K562 (cell line): ENCODE measurements around the gene WDR93. TPM values are rescaled to one million over a fixed set of nuclear protein-coding genes. Genes with fewer than 3 reads are reported as not detected.

Experiments used
- ARID4B ChIP-seq: sonication (generic); formaldehyde crosslinking; IDR thresholded peaks from 2 replicates; pipeline ENCODE4 v1.8.0; 2022; ENCODE audit warnings: mild to moderate bottlenecking, missing genetic modification reagents
- BCLAF1 ChIP-seq, 2 experiments: fragments of 450-650 bp in 1 of 2; IDR thresholded peaks; 2 replicates each; pipeline ENCODE4 v1.6.1; 2011 to 2017; ENCODE audit warnings: low read depth in 2 of 2, antibody characterized with exemption in 1 of 2, borderline replicate concordance in 1 of 2, low read length in 1 of 2, mild to moderate bottlenecking in 1 of 2, mixed read lengths in 1 of 2; ENCODE audit not compliant: control insufficient read depth in 1 of 2
- EWSR1 ChIP-seq: fragments of 450-650 bp; IDR thresholded peaks from 2 replicates; pipeline ENCODE4 v1.6.1; 2018; ENCODE audit warnings: borderline replicate concordance, mild to moderate bottlenecking, low read depth, moderate library complexity; ENCODE audit not compliant: partially characterized antibody
- FUS ChIP-seq: fragments of 200-400 bp; formaldehyde crosslinking; optimal IDR thresholded peaks from 2 replicates; pipeline ENCODE3; 2017; ENCODE audit warnings: low read depth, low read length
- IFI16 ChIP-seq: fragments of 250-450 bp; sonication (Bioruptor Pico); IDR thresholded peaks from 2 replicates; pipeline ENCODE4 v2.1.2; 2022; ENCODE audit warnings: mild to moderate bottlenecking, inconsistent platforms
- IRF9 ChIP-seq: fragments of 450-650 bp; IDR thresholded peaks from 2 replicates; pipeline ENCODE4 v1.6.1; 2016; ENCODE audit warnings: missing biosample characterization, missing genetic modification characterization
- KLF16 ChIP-seq: IDR thresholded peaks from 2 replicates; pipeline ENCODE4 v1.6.1; 2016; ENCODE audit warnings: antibody characterized with exemption
- MTF1 ChIP-seq: fragments of 250-450 bp; sonication (Bioruptor Pico); IDR thresholded peaks from 2 replicates; pipeline ENCODE4 v1.9.0; 2021; ENCODE audit warnings: moderate library complexity, mild to moderate bottlenecking, inconsistent platforms, borderline replicate concordance
- NFIX ChIP-seq: fragments of 250-450 bp; sonication (Bioruptor Pico); IDR thresholded peaks from 2 replicates; pipeline ENCODE4 v1.4.0; 2020; ENCODE audit warnings: low read depth, mild to moderate bottlenecking, moderate library complexity
- POLR2AphosphoS2 ChIP-seq: IDR thresholded peaks from 2 replicates; pipeline ENCODE4 v1.6.1; 2012; ENCODE audit warnings: low read length, improper control_type of control experiment
- RBM17 ChIP-seq: fragments of 200-400 bp; formaldehyde crosslinking; IDR thresholded peaks from 2 replicates; pipeline ENCODE4 v1.6.1; 2017; ENCODE audit warnings: low read depth, mild to moderate bottlenecking, low read length, borderline replicate concordance
- RFX7 ChIP-seq: fragments of 250-450 bp; sonication (Bioruptor Pico); IDR thresholded peaks from 2 replicates; pipeline ENCODE4 v1.5.1; 2021; ENCODE audit warnings: mild to moderate bottlenecking
- ZNF584 ChIP-seq: fragments of 200-800 bp; sonication (Bioruptor generic); IDR thresholded peaks from 2 replicates; pipeline ENCODE4 v1.6.1; 2016; ENCODE audit warnings: low read depth, mild to moderate bottlenecking, missing genetic modification characterization, missing compliant biosample characterization
- polyA plus RNA-seq, 8 experiments: library from polyadenylated mRNA; depleted of rRNA in 4 of 8; stranded (reverse) in 5 of 8; unstranded in 3 of 8; fragments of >200 nt; fragmentation: Nextera tagmentation in 2 of 8; fragmentation: Illumina TruSeq in 1 of 8; extraction: Ambion mirVana in 2 of 8; extraction: Trizol in 1 of 8; gene quantifications; 2 replicates each; pipeline versions ENCODE4 v1.2.1 to v1.2.3, GENCODE V29; 2011 to 2014; ENCODE audit warnings: inconsistent platforms in 1 of 8, missing spikeins in 1 of 8
- total RNA-seq, 7 experiments: library from RNA; depleted of rRNA in 6 of 7; stranded (reverse); fragments of >200 nt in 6 of 7; fragmentation: Illumina TruSeq in 2 of 7; extraction: Trizol in 2 of 7; gene quantifications; 2 replicates each; pipeline versions ENCODE4 v1.2.1 to v1.2.3, GENCODE V29; 2011 to 2021; ENCODE audit warnings: low replicate concordance in 1 of 7
- TF ChIP-seq, protein P1 (sequence below): fragments of 250-450 bp; sonication (Bioruptor Pico); IDR thresholded peaks from 2 replicates; pipeline ENCODE4 v1.4.0; 2020

The WDR93 gene
- total and polyA plus RNA-seq, 9 of the 15 experiments (the other 6 are each of a cell fraction or from before 2014, with no cell fraction given), result not detected

- TF ChIP-seq BCLAF1 (IDR thresholded peaks at IDR 0.05; ENCODE audit: borderline replicate concordance in 1 of 2, control insufficient read depth in 1 of 2, low read depth in 2 of 2, low read length in 1 of 2) (no peak), MTF1 (no peak), NFIX (CRISPR knock-in tag) (no peak), IRF9 (no peak), RBM17 (no peak), ARID4B (0 out of 2 replicates have a peak, but pooled peaks have one; percentile 56), POLR2AphosphoS2 (no peak), RFX7 (CRISPR knock-in tag) (no peak), IFI16 (CRISPR knock-in tag) (no peak), ZNF584 (no peak; the same call in 1 of the 2 replicates), KLF16 (no peak), FUS (no peak), EWSR1 (no peak)
- TF ChIP-seq, protein P1, sequence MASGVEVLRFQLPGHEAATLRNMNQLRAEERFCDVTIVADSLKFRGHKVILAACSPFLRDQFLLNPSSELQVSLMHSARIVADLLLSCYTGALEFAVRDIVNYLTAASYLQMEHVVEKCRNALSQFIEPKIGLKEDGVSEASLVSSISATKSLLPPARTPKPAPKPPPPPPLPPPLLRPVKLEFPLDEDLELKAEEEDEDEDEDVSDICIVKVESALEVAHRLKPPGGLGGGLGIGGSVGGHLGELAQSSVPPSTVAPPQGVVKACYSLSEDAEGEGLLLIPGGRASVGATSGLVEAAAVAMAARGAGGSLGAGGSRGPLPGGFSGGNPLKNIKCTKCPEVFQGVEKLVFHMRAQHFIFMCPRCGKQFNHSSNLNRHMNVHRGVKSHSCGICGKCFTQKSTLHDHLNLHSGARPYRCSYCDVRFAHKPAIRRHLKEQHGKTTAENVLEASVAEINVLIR (CRISPR knock-in tag), result no peak
Measured at GRCh38 chr15:89776274-89777072, 85.9 kb downstream of the WDR93 start, which contains the start of gene MESP2 (continued).
